Spinal cord (tissue), 10 donors: ENCODE data around the gene ZNF641. TPM values are rescaled to one million over a fixed set of nuclear protein-coding genes. Genes with fewer than 3 reads are reported as not detected.

Source experiments
- DNase-seq, 6 donors: peaks; one replicate each; pipeline versions ENCODE4 v3.0.0 to v3.0.0-alpha.2; 2013 to 2015; ENCODE audit warnings: low spot score in 6 of 6, low read depth in 4 of 6
- H3K27ac ChIP-seq: one replicate; pipeline ENCODE4 v1.5.1; 2013; ENCODE audit warnings: low read depth, low read length, control low read depth
- H3K27me3 ChIP-seq: one replicate; pipeline ENCODE4 v1.6.1; 2013; ENCODE audit warnings: low read length; ENCODE audit not compliant: control insufficient read depth, insufficient read depth
- H3K36me3 ChIP-seq: one replicate; pipeline ENCODE4 v1.6.1; 2013; ENCODE audit warnings: low read length; ENCODE audit not compliant: control insufficient read depth, insufficient read depth
- H3K4me1 ChIP-seq: one replicate; pipeline ENCODE4 v1.6.1; 2013; ENCODE audit warnings: low read length; ENCODE audit not compliant: control insufficient read depth, insufficient read depth
- H3K4me3 ChIP-seq: one replicate; pipeline ENCODE4 v1.5.1; 2013; ENCODE audit warnings: low read depth, low read length, control low read depth
- H3K9me3 ChIP-seq: one replicate; pipeline ENCODE4 v1.6.1; 2013; ENCODE audit warnings: low read length; ENCODE audit not compliant: control insufficient read depth, insufficient read depth
- WGBS: methylation state at CpG from one replicate; pipeline ENCODE4 v1.1.5; 2013; ENCODE audit warnings: missing lambda C conversion rate; ENCODE audit not compliant: insufficient coverage; 5-methylcytosine and 5-hydroxymethylcytosine counted together
- polyA plus RNA-seq, 2 donors: library from polyadenylated mRNA; unstranded; fragments of 120-200 nt; gene quantifications; one replicate each; pipeline ENCODE4 v1.2.1, GENCODE V29; 2013; ENCODE audit not compliant: insufficient read length in 2 of 2
- small RNA-seq: library from RNA; depleted of rRNA; stranded (forward); fragments of <200 nt; gene quantifications from one replicate; pipeline ENCODE3, GENCODE V24; 2014; ENCODE audit warnings: low replicate concordance
- total RNA-seq, 2 donors: library from RNA; depleted of rRNA in 1 of 2; stranded (reverse); fragments of 120-200 nt in 1 of 2; fragments of >200 nt in 1 of 2; gene quantifications; one replicate each; pipeline versions ENCODE4 v1.2.3 to v1.2.4, GENCODE V29; 2013 to 2014
- donor health status: healthy.

Gene ZNF641
- total and polyA plus RNA-seq, 4 donors: 28.5 to 35.8 (median 31.3) TPM

GRCh38 chr12:48302161-48302911, 48.4 kb downstream of the ZNF641 start:
- Histone ChIP-seq H3K27me3 (no peaks in the 10 kb centered on the region), H3K36me3 (no peaks in the 10 kb centered on the region), H3K9me3 (no peaks in the 10 kb centered on the region), H3K27ac (no peak overlapping the region), H3K4me1 (no peaks in the 10 kb centered on the region), H3K4me3 (no peak overlapping the region)
- no peak for DNase-seq
- WGBS: no CpG with 5 or more reads among the region's 2 CpGs

GRCh38 chr12:48300774-48301173, 49.9 kb downstream of the ZNF641 start:
- Histone ChIP-seq H3K9me3 (no peaks in the 10 kb centered on the region), H3K4me1 (peaks cover 4% of the 10 kb centered on the region), H3K4me3 (no peak overlapping the region), H3K27me3 (no peaks in the 10 kb centered on the region), H3K27ac (no peak overlapping the region), H3K36me3 (no peaks in the 10 kb centered on the region)
- WGBS: no CpG with 5 or more reads among the region's 1 CpG
- no peak for DNase-seq

- H3K4me3 ChIP-seq: peak overlapping the region; percentile 60
- no peak overlapping the region for H3K27ac ChIP-seq
- H3K4me1 ChIP-seq: peaks cover 4% of the 10 kb centered on the region
- 2% methylated on average over 27 of the region's 30 CpGs for WGBS
- no peaks in the 10 kb centered on the region for H3K9me3 ChIP-seq
- no peaks in the 10 kb centered on the region for H3K36me3 ChIP-seq
- DNase-seq: peak; percentile 43 to 95 (median 52)
- H3K27me3 ChIP-seq: no peaks in the 10 kb centered on the region
Measured at GRCh38 chr12:48296586-48297282, 54.0 kb downstream of the ZNF641 start.

- peaks cover 4% of the 10 kb centered on the region for H3K4me1 ChIP-seq
- H3K4me3 ChIP-seq: no peak overlapping the region
- no peak overlapping the region for H3K27ac ChIP-seq
- DNase-seq: no peak
- no peaks in the 10 kb centered on the region for H3K9me3 ChIP-seq
- no peaks in the 10 kb centered on the region for H3K27me3 ChIP-seq
- H3K36me3 ChIP-seq: no peaks in the 10 kb centered on the region
- no CpG with 5 or more reads among the region's 2 CpGs for WGBS
Measured at GRCh38 chr12:48292040-48292439, 58.7 kb downstream of the ZNF641 start.

GRCh38 chr12:48291511-48291910, 59.2 kb downstream of the ZNF641 start:
- no CpG with 5 or more reads among the region's 2 CpGs for WGBS
- no peak overlapping the region for H3K4me3 ChIP-seq

GRCh38 chr12:48288387-48289268, 62.1 kb downstream of the ZNF641 start:
- H3K4me3 ChIP-seq: no peak overlapping the region
- H3K4me1 ChIP-seq: no peaks in the 10 kb centered on the region
- DNase-seq: no peak

More at GRCh38 chr12:48291511-48291910, 59.2 kb downstream of the ZNF641 start:
- no peak overlapping the region for H3K27ac ChIP-seq
- H3K36me3 ChIP-seq: no peaks in the 10 kb centered on the region
- peaks cover 2% of the 10 kb centered on the region for H3K4me1 ChIP-seq
- no peaks in the 10 kb centered on the region for H3K27me3 ChIP-seq
- DNase-seq: no peak
- no peaks in the 10 kb centered on the region for H3K9me3 ChIP-seq

More at GRCh38 chr12:48288387-48289268, 62.1 kb downstream of the ZNF641 start:
- Histone ChIP-seq H3K27ac (no peak overlapping the region), H3K9me3 (no peaks in the 10 kb centered on the region), H3K27me3 (no peaks in the 10 kb centered on the region), H3K36me3 (no peaks in the 10 kb centered on the region)
- 67% methylated on average over 1 of the region's 6 CpGs for WGBS

Small RNA genes lying within 50 kb of the gene (small RNA-seq; reads per million reads assigned to genes)
- gene AC024257.2: not detected

Other genes starting within 250 kb of the ZNF641 start
- 10 to 100 TPM; 26.3 to 30.2 TPM for gene SENP1, start 244.8 kb downstream of the ZNF641 start, total RNA-seq
- gene SENP1, start 244.8 kb downstream of the ZNF641 start, polyA plus RNA-seq: 10 to 100 TPM; 12.3 to 13.6 TPM
- 100 to 1,000 TPM; 105 to 120 TPM for gene PFKM, start 231.6 kb downstream of the ZNF641 start, total RNA-seq
- 100 to 1,000 TPM; 140 to 145 TPM for gene PFKM, start 231.6 kb downstream of the ZNF641 start, polyA plus RNA-seq
- gene ASB8, start 193.4 kb downstream of the ZNF641 start, total RNA-seq: 10 to 100 TPM; 33.1 to 47.1 TPM
- 10 to 100 TPM; 44.9 to 55.3 TPM for gene ASB8, start 193.4 kb downstream of the ZNF641 start, polyA plus RNA-seq
- 10 to 100 TPM; 15.3 to 23.2 TPM for gene CCDC184, start 167.3 kb downstream of the ZNF641 start, total RNA-seq
- 100 to 1,000 TPM; 114 to 121 TPM for gene CCDC184, start 167.3 kb downstream of the ZNF641 start, polyA plus RNA-seq
- gene OR10AD1, start 147.6 kb downstream of the ZNF641 start, total RNA-seq: not detected
- under 1 TPM in 1 of 2 donors, not detected in 1; 0.44 TPM for gene OR10AD1, start 147.6 kb downstream of the ZNF641 start, polyA plus RNA-seq
- under 1 TPM in 1 of 2 donors, not detected in 1; 0.20 TPM for gene ANP32D, start 121.6 kb upstream of the ZNF641 start, total RNA-seq
- gene ANP32D, start 121.6 kb upstream of the ZNF641 start, polyA plus RNA-seq: under 1 TPM; 0.23 to 0.30 TPM
- gene C12orf54, start 131.6 kb upstream of the ZNF641 start, total RNA-seq: under 1 TPM; 0.40 to 0.50 TPM
- 1 to 10 TPM in 1 of 2 donors, under 1 TPM in 1; 0.86 to 1.1 TPM for gene C12orf54, start 131.6 kb upstream of the ZNF641 start, polyA plus RNA-seq
- gene OR8S1, start 174.7 kb upstream of the ZNF641 start, total RNA-seq: not detected
- gene OR8S1, start 174.7 kb upstream of the ZNF641 start, polyA plus RNA-seq: not detected
- not detected for gene LALBA, start 219.1 kb upstream of the ZNF641 start, total RNA-seq
- not detected for gene LALBA, start 219.1 kb upstream of the ZNF641 start, polyA plus RNA-seq